K562 (cell line): ENCODE measurements around the gene RNF214. TPM values are rescaled to one million over a fixed set of nuclear protein-coding genes. Genes with fewer than 3 reads are reported as not detected.

Source experiments
- CHD4 ChIP-seq: fragments of 200-600 bp; sonication (generic); IDR thresholded peaks from 3 replicates; pipeline ENCODE4 v1.6.1; 2012; ENCODE audit warnings: low read depth, mild to moderate bottlenecking, mixed read lengths, low read length, inconsistent platforms; ENCODE audit not compliant: insufficient read depth, insufficient replicate concordance, poor library complexity, severe bottlenecking
- DDX20 ChIP-seq: fragments of 450-650 bp; IDR thresholded peaks from 2 replicates; pipeline ENCODE4 v1.6.1; 2016; ENCODE audit warnings: missing genetic modification characterization, low read depth, mild to moderate bottlenecking, missing compliant biosample characterization, moderate library complexity
- ELF4 ChIP-seq: fragments of 450-650 bp; formaldehyde crosslinking; IDR thresholded peaks from 2 replicates; pipeline ENCODE4 v1.4.0; 2022; ENCODE audit warnings: missing genetic modification characterization
- ETV6 ChIP-seq, 3 experiments: fragments of 150-350 bp in 1 of 3; sonication (generic) in 1 of 3; formaldehyde crosslinking in 1 of 3; IDR thresholded peaks; 2 replicates each; pipeline versions ENCODE4 v1.6.1 to v1.8.0; 2014 to 2022; ENCODE audit warnings: borderline replicate concordance in 2 of 3, low read depth in 2 of 3, antibody characterized with exemption in 1 of 3, low read length in 1 of 3, mild to moderate bottlenecking in 1 of 3, missing genetic modification reagents in 1 of 3
- FOXO4 ChIP-seq: fragments of 450-650 bp; formaldehyde crosslinking; IDR thresholded peaks from 2 replicates; pipeline ENCODE4 v1.4.0; 2020; ENCODE audit warnings: mild to moderate bottlenecking, moderate library complexity
- HDAC2 ChIP-seq: fragments of 450-650 bp; IDR thresholded peaks from 2 replicates; pipeline ENCODE4 v1.6.1; 2016; ENCODE audit warnings: mild to moderate bottlenecking
- HEY1 ChIP-seq: fragments of 250-450 bp; sonication (Bioruptor Pico); IDR thresholded peaks from 2 replicates; pipeline ENCODE4 v1.5.0; 2020; ENCODE audit warnings: mild to moderate bottlenecking, moderate library complexity, borderline replicate concordance
- HMG20A ChIP-seq: fragments of 450-650 bp; formaldehyde crosslinking; conservative IDR thresholded peaks from 2 replicates; pipeline ENCODE4 v1.4.0; 2020; ENCODE audit warnings: mild to moderate bottlenecking, mixed read lengths
- MXD1 ChIP-seq: fragments of 250-450 bp; sonication (Bioruptor Pico); IDR thresholded peaks from 2 replicates; pipeline ENCODE4 v1.8.0; 2021; ENCODE audit warnings: borderline replicate concordance, mild to moderate bottlenecking, moderate library complexity; ENCODE audit not compliant: poor library complexity, severe bottlenecking
- NRF1 ChIP-seq, 2 experiments: fragments of 450-650 bp; IDR thresholded peaks in 1 of 2; conservative IDR thresholded peaks in 1 of 2; 2 replicates each; pipeline ENCODE4 v1.6.1; 2014; ENCODE audit warnings: mild to moderate bottlenecking in 2 of 2
- PHB2 ChIP-seq: fragments of 450-650 bp; IDR thresholded peaks from 2 replicates; pipeline ENCODE4 v1.6.1; 2017; ENCODE audit warnings: low read depth
- PML ChIP-seq: IDR thresholded peaks from 2 replicates; pipeline ENCODE4 v1.6.1; 2012; ENCODE audit warnings: low read length, inconsistent platforms
- POLR2B ChIP-seq: fragments of 450-650 bp; IDR thresholded peaks from 2 replicates; pipeline ENCODE4 v1.6.1; 2018; ENCODE audit warnings: low read depth; ENCODE audit not compliant: partially characterized antibody
- RBM17 ChIP-seq: fragments of 200-400 bp; formaldehyde crosslinking; IDR thresholded peaks from 2 replicates; pipeline ENCODE4 v1.6.1; 2017; ENCODE audit warnings: low read depth, mild to moderate bottlenecking, low read length, borderline replicate concordance
- SIN3B ChIP-seq: fragments of 450-650 bp; IDR thresholded peaks from 2 replicates; pipeline ENCODE4 v1.6.1; 2017; ENCODE audit warnings: low read depth, mild to moderate bottlenecking, moderate library complexity
- SLC30A9 ChIP-seq: fragments of 250-450 bp; sonication (Bioruptor Pico); IDR thresholded peaks from 2 replicates; pipeline ENCODE4 v1.8.0; 2022; ENCODE audit warnings: mild to moderate bottlenecking, moderate library complexity
- SMAD4 ChIP-seq: fragments of 250-450 bp; sonication (Bioruptor Pico); conservative IDR thresholded peaks from 2 replicates; pipeline ENCODE4 v1.8.0; 2021; ENCODE audit warnings: inconsistent platforms, mild to moderate bottlenecking, moderate library complexity
- SRSF1 ChIP-seq: fragments of 200-400 bp; formaldehyde crosslinking; IDR thresholded peaks from 2 replicates; pipeline ENCODE4 v1.6.1; 2017; ENCODE audit warnings: mild to moderate bottlenecking, low read depth, low read length, moderate library complexity
- ZC3H4 ChIP-seq: sonication (generic); formaldehyde crosslinking; IDR thresholded peaks from 2 replicates; pipeline ENCODE4 v1.9.0; 2021; ENCODE audit warnings: missing genetic modification reagents, borderline replicate concordance
- polyA plus RNA-seq, 8 experiments: library from polyadenylated mRNA; depleted of rRNA in 4 of 8; stranded (reverse) in 5 of 8; unstranded in 3 of 8; fragments of >200 nt; fragmentation: Nextera tagmentation in 2 of 8; fragmentation: Illumina TruSeq in 1 of 8; extraction: Ambion mirVana in 2 of 8; extraction: Trizol in 1 of 8; gene quantifications; 2 replicates each; pipeline versions ENCODE4 v1.2.1 to v1.2.3, GENCODE V29; 2011 to 2014; ENCODE audit warnings: inconsistent platforms in 1 of 8, missing spikeins in 1 of 8
- total RNA-seq, 7 experiments: library from RNA; depleted of rRNA in 6 of 7; stranded (reverse); fragments of >200 nt in 6 of 7; fragmentation: Illumina TruSeq in 2 of 7; extraction: Trizol in 2 of 7; gene quantifications; 2 replicates each; pipeline versions ENCODE4 v1.2.1 to v1.2.3, GENCODE V29; 2011 to 2021; ENCODE audit warnings: low replicate concordance in 1 of 7
- TF ChIP-seq, protein P1 (sequence below), 3 experiments: fragments of 200-800 bp in 1 of 3; fragments of 250-450 bp in 1 of 3; fragments of 450-650 bp in 1 of 3; sonication (Bioruptor Pico) in 1 of 3; sonication (Bioruptor generic) in 1 of 3; formaldehyde crosslinking in 1 of 3; IDR thresholded peaks; 2 replicates each; pipeline versions ENCODE4 v1.6.1 to v1.8.0; 2016 to 2022; ENCODE audit warnings: mild to moderate bottlenecking in 2 of 3, missing genetic modification characterization in 2 of 3, missing compliant biosample characterization in 1 of 3, moderate library complexity in 1 of 3

Gene RNF214
- total and polyA plus RNA-seq, 9 of the 15 experiments (the other 6 are each of a cell fraction or from before 2014, with no cell fraction given), result 6.6 to 24.8 (median 11.9) TPM

DNA sequence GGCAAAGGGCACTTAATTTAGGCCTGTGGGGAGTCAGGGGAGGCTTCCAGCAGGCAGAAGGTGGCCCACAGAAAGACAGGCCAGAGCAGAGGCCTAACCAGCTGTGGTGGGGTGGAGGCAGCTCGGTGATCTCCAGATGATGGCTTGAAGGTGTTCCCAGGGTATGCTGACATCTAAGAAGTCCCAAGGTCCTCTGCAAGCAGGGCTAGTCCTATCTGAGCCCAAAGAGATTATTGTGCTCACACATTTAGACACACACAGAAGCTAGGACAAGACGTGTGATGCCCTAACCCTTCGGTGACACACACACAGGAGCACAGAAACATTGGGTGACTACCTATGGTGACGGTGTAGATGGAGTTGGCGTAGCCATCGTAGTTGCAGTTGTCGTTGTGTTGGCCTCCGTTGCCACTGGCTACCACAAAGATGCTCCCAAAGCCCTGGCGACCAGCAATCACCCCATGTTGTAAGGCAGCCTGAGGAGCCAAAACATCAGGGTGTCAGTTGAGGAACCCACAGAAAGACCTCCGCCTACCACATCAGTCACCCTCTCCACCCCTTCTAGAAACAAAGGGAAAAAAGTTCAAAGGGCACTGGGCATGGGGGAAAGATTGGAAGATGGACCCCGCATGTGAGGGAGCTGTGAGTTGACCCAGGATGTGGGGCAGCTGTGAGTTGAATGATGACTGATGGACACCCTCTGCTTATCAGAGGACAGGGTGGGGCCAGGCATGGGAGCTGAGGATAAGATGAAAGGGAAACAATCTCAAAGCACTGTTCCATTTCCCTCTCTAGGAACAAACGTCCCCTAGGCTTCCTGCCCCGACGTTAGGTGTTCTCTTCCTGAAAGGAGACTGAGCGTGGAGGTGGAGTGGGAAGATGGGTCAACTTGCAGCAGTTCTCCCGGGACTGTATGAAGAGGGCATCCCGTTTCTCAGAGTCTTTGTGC, 8.5 kb upstream of the RNF214 start (continued):
- TF ChIP-seq, protein P1, sequence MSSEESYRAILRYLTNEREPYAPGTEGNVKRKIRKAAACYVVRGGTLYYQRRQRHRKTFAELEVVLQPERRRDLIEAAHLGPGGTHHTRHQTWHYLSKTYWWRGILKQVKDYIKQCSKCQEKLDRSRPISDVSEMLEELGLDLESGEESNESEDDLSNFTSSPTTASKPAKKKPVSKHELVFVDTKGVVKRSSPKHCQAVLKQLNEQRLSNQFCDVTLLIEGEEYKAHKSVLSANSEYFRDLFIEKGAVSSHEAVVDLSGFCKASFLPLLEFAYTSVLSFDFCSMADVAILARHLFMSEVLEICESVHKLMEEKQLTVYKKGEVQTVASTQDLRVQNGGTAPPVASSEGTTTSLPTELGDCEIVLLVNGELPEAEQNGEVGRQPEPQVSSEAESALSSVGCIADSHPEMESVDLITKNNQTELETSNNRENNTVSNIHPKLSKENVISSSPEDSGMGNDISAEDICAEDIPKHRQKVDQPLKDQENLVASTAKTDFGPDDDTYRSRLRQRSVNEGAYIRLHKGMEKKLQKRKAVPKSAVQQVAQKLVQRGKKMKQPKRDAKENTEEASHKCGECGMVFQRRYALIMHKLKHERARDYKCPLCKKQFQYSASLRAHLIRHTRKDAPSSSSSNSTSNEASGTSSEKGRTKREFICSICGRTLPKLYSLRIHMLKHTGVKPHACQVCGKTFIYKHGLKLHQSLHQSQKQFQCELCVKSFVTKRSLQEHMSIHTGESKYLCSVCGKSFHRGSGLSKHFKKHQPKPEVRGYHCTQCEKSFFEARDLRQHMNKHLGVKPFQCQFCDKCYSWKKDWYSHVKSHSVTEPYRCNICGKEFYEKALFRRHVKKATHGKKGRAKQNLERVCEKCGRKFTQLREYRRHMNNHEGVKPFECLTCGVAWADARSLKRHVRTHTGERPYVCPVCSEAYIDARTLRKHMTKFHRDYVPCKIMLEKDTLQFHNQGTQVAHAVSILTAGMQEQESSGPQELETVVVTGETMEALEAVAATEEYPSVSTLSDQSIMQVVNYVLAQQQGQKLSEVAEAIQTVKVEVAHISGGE (CRISPR knock-in tag; IDR thresholded peaks at IDR 0.05), result peak in 1 of 3 experiments; percentile 80; a peak in 2 of 6 replicates
- no peak for TF ChIP-seq SRSF1
- no peak for TF ChIP-seq ELF4 (CRISPR knock-in tag)
- TF ChIP-seq SIN3B, result no peak
- no peak for TF ChIP-seq ZC3H4
- no peak for TF ChIP-seq POLR2B
- TF ChIP-seq CHD4, result no peak
- TF ChIP-seq HMG20A (CRISPR knock-in tag), result no peak
- TF ChIP-seq NRF1 (conservative IDR thresholded peaks at IDR 0.05 in 1 of 2, IDR thresholded peaks at IDR 0.05 in 1 of 2), result no peak
- TF ChIP-seq PHB2, result peak; percentile 79
- TF ChIP-seq PML, result peak; percentile 93
- no peak for TF ChIP-seq HEY1
- no peak for TF ChIP-seq FOXO4 (CRISPR knock-in tag)
- TF ChIP-seq HDAC2, result peak; percentile 78
- peak in 1 of 2 experiments; percentile 83; a peak in 1 of 4 replicates for TF ChIP-seq ETV6 (IDR thresholded peaks at IDR 0.05; ENCODE audit: borderline replicate concordance in 1 of 2, low read depth in 2 of 2, low read length in 1 of 2)
- TF ChIP-seq ETV6 (CRISPR knock-in tag; IDR thresholded peaks at IDR 0.05; ENCODE audit: borderline replicate concordance), result no peak
- TF ChIP-seq MXD1 (CRISPR knock-in tag), result no peak
- TF ChIP-seq SLC30A9 (CRISPR knock-in tag), result no peak
- TF ChIP-seq SMAD4 (CRISPR knock-in tag), result peak; percentile 68; the same call in 1 of the 2 replicates
- TF ChIP-seq RBM17, result no peak
- no peak for TF ChIP-seq DDX20 (tag)
